ENCODE measurements around the gene CDC25B. TPM values are rescaled to one million over a fixed set of nuclear protein-coding genes. Genes with fewer than 3 reads are reported as not detected.

The CDC25B gene
- total and polyA plus RNA-seq, 10 of the 15 experiments (the other 5 are each of a cell fraction or from before 2014, with no cell fraction given), result 4.6 to 58.8 (median 24.6) TPM

GRCh38 chr20:3804781-3805180, 8.7 kb downstream of the CDC25B start:
- in situ Hi-C loops (cut with MboI), result no loop called here
- ChIA-PET SMC1A (ENCODE audit: uncharacterized antibody, unreplicated experiment) (interaction anchor here (1.5 kb wide), 1 partner anchor 14 kb away, joined by 4 read pairs; no protein-coding TSS in a partner anchor), POLR2A (no interaction called here), RAD21 (ENCODE audit: unreplicated experiment) (interaction anchor here (1.4 kb wide), 1 partner anchor 16 kb away, joined by 3 read pairs; the partner anchor contains the start of gene AP5S1), CTCF (interaction anchor here (1.3 kb wide), 1 partner anchor 18 kb away, joined by 4 read pairs; no protein-coding TSS in a partner anchor)
- no TSS peak for BruUV-seq (replicated peaks)
- Histone ChIP-seq H4K20me1 (ENCODE audit: control insufficient read depth, insufficient read depth) (no peaks in the 10 kb centered on the region), H3K27ac (ENCODE audit: control insufficient read depth, insufficient read depth) (no peak overlapping the region), H3K9me3 (replicated peaks; ENCODE audit: control insufficient read depth, insufficient read depth, low read length) (no peaks in the 10 kb centered on the region), H3K27me3 (replicated peaks in 1 of 2; ENCODE audit: control insufficient read depth in 2 of 2, insufficient read depth in 2 of 2, low read length in 1 of 2) (no peaks in the 10 kb centered on the region), H3K36me3 (ENCODE audit: control insufficient read depth in 2 of 2, insufficient read depth in 2 of 2, low read length in 1 of 2) (peaks cover 23 to 28% of the 10 kb centered on the region in 2 experiments), H3K4me1 (ENCODE audit: control insufficient read depth, insufficient read depth, low read length) (peaks cover 17% of the 10 kb centered on the region), H3K4me3 (no peak overlapping the region), H2AFZ (ENCODE audit: control insufficient read depth, low read depth, low read length) (no peak overlapping the region), H3K4me2 (ENCODE audit: control insufficient read depth, insufficient read depth) (no peak overlapping the region), H3K79me2 (ENCODE audit: control insufficient read depth, insufficient read depth, low read length) (no peaks in the 10 kb centered on the region), H3K9ac (ENCODE audit: control insufficient read depth, insufficient read depth, low read length) (no peak overlapping the region)
- ATAC-seq, result no peak
- no peak for FAIRE-seq
- DNase-seq (ENCODE audit: low read depth, low spot score), result no peak
- intact Hi-C loops (cut with micrococcal nuclease; ENCODE audit: unreplicated experiment), result no loop called here
- 94% methylated on average over 11 of the region's 11 CpGs for WGBS (ENCODE audit: insufficient coverage, insufficient replicate concordance, low lambda C conversion rate, missing lambda C conversion rate)
- TF ChIP-seq STAT1 (conservative IDR thresholded peaks at IDR 0.05) (no peak), RBBP5 (conservative IDR thresholded peaks at IDR 0.05) (no peak), ZBED1 (IDR thresholded peaks at IDR 0.05; ENCODE audit: borderline replicate concordance) (no peak), IKZF1 (conservative IDR thresholded peaks at IDR 0.05) (no peak), SREBF1 (IDR thresholded peaks at IDR 0.05; ENCODE audit: low read length) (no peak), NFYB (IDR thresholded peaks at IDR 0.05; ENCODE audit: insufficient read depth, low read depth, low read length) (no peak), ZNF207 (IDR thresholded peaks at IDR 0.05; ENCODE audit: borderline replicate concordance) (no peak), SMARCA5 (IDR thresholded peaks at IDR 0.05) (no peak), MYB (IDR thresholded peaks at IDR 0.05; ENCODE audit: borderline replicate concordance, low read depth, low read length) (no peak), ZNF384 (IDR thresholded peaks at IDR 0.05; ENCODE audit: borderline replicate concordance, low read depth, low read length) (no peak)
- TF ChIP-seq, protein P1, sequence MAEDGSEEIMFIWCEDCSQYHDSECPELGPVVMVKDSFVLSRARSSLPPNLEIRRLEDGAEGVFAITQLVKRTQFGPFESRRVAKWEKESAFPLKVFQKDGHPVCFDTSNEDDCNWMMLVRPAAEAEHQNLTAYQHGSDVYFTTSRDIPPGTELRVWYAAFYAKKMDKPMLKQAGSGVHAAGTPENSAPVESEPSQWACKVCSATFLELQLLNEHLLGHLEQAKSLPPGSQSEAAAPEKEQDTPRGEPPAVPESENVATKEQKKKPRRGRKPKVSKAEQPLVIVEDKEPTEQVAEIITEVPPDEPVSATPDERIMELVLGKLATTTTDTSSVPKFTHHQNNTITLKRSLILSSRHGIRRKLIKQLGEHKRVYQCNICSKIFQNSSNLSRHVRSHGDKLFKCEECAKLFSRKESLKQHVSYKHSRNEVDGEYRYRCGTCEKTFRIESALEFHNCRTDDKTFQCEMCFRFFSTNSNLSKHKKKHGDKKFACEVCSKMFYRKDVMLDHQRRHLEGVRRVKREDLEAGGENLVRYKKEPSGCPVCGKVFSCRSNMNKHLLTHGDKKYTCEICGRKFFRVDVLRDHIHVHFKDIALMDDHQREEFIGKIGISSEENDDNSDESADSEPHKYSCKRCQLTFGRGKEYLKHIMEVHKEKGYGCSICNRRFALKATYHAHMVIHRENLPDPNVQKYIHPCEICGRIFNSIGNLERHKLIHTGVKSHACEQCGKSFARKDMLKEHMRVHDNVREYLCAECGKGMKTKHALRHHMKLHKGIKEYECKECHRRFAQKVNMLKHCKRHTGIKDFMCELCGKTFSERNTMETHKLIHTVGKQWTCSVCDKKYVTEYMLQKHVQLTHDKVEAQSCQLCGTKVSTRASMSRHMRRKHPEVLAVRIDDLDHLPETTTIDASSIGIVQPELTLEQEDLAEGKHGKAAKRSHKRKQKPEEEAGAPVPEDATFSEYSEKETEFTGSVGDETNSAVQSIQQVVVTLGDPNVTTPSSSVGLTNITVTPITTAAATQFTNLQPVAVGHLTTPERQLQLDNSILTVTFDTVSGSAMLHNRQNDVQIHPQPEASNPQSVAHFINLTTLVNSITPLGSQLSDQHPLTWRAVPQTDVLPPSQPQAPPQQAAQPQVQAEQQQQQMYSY (CRISPR knock-in tag; IDR thresholded peaks at IDR 0.05), result no peak
- TF ChIP-seq, protein P2, sequence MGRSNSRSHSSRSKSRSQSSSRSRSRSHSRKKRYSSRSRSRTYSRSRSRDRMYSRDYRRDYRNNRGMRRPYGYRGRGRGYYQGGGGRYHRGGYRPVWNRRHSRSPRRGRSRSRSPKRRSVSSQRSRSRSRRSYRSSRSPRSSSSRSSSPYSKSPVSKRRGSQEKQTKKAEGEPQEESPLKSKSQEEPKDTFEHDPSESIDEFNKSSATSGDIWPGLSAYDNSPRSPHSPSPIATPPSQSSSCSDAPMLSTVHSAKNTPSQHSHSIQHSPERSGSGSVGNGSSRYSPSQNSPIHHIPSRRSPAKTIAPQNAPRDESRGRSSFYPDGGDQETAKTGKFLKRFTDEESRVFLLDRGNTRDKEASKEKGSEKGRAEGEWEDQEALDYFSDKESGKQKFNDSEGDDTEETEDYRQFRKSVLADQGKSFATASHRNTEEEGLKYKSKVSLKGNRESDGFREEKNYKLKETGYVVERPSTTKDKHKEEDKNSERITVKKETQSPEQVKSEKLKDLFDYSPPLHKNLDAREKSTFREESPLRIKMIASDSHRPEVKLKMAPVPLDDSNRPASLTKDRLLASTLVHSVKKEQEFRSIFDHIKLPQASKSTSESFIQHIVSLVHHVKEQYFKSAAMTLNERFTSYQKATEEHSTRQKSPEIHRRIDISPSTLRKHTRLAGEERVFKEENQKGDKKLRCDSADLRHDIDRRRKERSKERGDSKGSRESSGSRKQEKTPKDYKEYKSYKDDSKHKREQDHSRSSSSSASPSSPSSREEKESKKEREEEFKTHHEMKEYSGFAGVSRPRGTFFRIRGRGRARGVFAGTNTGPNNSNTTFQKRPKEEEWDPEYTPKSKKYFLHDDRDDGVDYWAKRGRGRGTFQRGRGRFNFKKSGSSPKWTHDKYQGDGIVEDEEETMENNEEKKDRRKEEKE (IDR thresholded peaks at IDR 0.05), result no peak
- TF ChIP-seq, protein P3, sequence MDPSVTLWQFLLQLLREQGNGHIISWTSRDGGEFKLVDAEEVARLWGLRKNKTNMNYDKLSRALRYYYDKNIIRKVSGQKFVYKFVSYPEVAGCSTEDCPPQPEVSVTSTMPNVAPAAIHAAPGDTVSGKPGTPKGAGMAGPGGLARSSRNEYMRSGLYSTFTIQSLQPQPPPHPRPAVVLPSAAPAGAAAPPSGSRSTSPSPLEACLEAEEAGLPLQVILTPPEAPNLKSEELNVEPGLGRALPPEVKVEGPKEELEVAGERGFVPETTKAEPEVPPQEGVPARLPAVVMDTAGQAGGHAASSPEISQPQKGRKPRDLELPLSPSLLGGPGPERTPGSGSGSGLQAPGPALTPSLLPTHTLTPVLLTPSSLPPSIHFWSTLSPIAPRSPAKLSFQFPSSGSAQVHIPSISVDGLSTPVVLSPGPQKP (IDR thresholded peaks at IDR 0.05; ENCODE audit: low read depth, low read length), result no peak

All from GM12878 (cell line).